SIG-M5 treated with dmso at 0.1 percent for 504 hours (cell line): ENCODE data around the gene CIPC.

ENCODE experiments used
- DNase-seq: peaks from one replicate; lab custom pipeline; 2025; ENCODE audit not compliant: unreplicated experiment; lab: John Stamatoyannopoulos, UW

The CIPC gene

DNA sequence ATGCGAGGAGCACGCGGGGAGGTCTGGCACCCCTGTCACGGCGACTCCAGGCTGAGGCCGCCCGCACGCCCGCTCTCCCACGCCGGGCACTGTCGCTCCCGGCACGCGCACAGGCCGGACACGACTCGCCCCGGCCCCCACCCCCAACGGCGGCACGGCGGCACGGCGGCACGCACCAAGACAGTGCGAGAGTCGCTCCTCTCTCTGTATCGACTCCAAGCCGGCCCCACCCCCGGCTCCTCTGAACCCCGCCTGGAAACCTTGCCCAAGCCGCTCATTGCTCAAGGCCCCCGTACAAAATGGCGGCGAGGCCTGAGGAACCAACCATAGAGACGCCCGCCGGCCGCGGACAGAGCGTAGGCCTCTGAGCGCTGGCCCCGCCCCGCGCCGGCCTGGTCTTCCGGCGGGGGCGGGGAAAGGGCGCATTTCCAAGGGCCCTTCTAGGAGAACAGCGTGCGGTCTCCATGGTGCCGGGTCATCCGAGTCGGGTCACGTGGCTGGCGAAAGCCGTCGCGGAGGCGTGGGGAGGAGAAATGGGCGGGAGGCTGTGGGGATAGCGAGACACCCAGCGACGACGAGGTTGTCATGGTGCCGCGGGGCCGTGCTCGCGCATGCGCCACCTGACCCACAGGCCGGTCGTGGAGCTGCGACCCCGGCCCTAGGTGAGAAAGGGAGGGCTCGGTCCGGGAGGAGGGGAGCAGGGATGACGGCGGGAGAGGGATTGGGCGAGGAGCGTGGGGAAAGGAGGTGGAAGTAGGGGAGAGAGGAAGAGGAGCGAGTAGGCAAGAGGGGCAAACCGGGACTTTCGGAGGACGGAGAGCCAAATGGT, at the start of gene CIPC:
Gene CIPC (plus strand): TSS at position 559 of the 829 bp plus-strand sequence. CDS start 7,451 bp downstream, outside the sequence.
- peak; percentile 98 for DNase-seq

GRCh38 chr14:77051116-77051515, 46.9 kb upstream of the CIPC start:
- DNase-seq, result no peak

DNA sequence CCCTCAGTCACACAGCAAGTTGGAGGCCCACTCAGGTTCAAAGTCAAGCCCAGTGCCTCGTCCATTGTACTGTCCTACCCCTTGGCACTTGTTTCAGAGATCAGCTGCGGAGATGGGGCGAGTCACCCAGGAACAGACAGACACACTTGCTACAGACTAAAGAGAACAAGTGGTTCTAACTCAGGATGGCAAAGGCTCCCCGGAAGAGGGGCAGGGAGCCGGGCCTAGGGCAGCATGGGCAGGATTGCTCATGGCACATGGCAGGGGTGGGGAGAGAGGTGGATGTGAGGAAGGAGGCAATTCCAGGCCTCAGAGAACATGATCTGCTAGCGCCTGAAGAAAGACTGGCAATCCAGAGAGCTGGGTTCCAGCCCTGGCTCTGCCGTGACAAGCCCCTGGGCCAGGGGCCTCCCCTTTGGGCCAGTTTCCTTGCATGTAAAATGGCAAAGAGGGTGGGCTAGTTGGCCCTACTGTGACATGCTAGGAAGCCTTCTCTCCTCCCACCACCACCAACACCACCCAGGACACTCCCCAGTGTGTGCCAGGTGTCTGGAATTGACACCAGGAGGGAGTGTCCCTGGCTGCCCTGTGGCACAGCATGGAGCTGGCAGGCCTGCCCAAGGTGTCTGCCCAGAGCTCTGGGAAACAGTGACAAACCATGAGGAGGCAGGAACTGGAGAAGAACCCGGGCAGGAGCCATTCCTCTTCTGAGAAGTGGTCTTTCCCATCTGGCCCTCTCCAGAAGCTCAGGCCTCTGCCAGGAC, 45.6 kb upstream of the CIPC start:
- no peak for DNase-seq

DNA sequence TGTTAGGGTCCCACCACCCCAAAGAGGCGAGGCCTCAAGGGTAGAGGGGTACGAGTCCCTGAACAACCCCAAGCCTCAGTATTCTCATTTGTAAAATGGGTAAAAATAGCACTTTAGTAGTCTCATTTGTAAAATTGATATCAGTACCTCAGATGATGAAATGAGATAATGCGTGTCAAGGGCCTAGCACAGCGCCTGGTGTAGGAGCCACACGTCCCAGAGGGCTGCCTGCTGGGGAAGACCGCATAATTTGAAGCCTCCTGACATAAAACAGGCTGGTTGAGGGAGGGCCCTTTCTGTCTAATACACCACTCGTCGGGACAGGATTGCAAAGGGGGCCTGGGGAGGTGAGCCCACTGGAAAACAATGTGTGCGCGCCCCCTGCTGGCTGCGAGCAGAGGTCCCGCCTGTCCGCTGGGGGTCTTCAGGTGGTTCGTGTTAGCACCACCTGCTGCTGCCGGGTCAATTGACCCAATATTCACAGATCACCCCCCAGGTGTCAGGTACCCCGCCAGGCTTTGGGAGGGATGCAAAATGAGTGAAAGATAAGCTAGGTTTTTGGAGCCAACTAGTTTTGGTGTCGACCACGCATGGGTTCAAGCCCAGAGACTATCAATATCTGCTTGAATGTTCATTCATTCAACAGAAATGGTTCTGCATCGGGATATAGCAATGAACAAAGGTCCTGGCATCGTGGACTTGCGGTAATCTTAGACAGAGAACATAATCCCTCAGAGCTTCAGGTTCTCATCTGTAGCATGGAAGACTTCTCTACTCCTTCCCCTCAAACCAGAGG, 44.8 kb upstream of the CIPC start:
- DNase-seq, result peak; percentile 42

DNA sequence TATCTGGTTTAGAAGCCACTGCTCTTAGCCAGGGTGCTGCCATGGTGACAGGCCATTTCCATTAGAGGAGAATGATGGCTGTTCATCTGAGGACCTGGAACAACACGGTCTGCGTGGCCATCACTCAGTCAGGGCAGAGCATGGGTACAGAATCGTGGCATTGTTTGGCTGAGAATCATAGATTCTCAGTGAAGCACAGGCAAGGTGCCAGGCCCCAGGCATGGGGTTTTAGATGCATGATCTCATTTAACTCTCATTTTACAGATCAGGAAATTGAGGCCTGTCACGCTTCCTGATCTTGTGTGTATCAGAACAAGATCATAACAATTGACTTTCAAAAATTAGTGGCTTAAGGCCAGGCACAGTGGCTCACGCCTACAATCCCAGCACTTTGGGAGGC, 42.8 kb upstream of the CIPC start:
- no peak for DNase-seq

GRCh38 chr14:77055981-77056380, 42.1 kb upstream of the CIPC start:
- DNase-seq, result no peak

- DNase-seq, result no peak
Observed at GRCh38 chr14:77058117-77058516, 39.9 kb upstream of the CIPC start.

- DNase-seq, result no peak
Observed at GRCh38 chr14:77058785-77059184, 39.3 kb upstream of the CIPC start.

DNA sequence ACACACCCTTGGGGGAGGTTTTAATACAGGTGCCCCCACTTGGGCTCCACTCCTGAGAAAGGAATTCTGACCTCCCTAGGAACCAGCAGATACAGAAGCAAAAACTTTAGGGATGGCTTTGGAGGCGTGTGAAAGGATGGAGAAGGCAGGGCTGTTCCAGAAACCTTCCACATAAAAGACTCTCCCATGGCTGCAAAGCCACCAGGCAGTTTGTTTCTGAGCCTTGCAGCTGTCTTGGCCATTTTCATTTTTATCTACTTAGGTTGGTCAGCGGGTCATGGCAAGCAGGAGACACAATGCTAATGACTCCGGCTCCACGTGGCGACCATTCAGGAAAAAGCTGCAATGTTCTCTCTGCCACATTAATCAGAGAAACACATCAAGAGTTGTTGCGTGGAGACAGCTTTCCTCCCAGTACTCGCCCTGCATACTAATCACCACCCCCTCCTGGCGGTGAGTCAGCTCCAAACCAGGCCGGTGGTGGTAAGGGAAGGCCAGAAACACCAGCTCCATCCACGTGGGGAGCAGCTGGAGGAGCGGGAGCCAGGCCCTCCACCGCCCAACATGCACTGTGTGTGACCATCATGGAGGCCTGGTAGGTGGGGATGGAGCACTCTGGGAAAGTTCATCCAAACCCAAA, 38.7 kb upstream of the CIPC start:
- peak; percentile 48 for DNase-seq

- no peak for DNase-seq
Observed at GRCh38 chr14:77061630-77062257, 36.3 kb upstream of the CIPC start.

DNA sequence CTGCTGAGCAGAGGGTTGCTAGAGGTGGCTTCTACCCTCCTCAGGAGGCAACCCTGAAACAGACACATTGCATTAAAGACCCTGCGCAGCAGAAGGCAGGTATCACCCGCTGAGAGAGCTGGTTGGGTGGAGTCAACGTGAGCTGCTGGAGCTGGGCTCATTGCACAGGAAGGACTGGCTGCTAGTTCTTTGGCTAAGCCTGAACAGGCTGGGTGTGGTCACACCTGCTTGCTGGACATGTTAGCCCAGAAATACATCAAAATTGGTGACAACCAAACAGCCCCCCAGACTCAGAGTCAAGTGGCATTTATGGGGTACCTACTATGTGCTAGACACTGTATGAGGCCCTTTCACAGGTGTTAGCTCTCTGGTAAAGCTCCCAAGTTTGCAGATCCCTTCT, 35.8 kb upstream of the CIPC start:
- DNase-seq, result no peak

- no peak for DNase-seq
Observed at GRCh38 chr14:77063571-77064171, 34.4 kb upstream of the CIPC start.

GRCh38 chr14:77064521-77065178, 33.4 kb upstream of the CIPC start:
- no peak for DNase-seq

- DNase-seq, result no peak
Observed at GRCh38 chr14:77065851-77066577, 32.0 kb upstream of the CIPC start.

DNA sequence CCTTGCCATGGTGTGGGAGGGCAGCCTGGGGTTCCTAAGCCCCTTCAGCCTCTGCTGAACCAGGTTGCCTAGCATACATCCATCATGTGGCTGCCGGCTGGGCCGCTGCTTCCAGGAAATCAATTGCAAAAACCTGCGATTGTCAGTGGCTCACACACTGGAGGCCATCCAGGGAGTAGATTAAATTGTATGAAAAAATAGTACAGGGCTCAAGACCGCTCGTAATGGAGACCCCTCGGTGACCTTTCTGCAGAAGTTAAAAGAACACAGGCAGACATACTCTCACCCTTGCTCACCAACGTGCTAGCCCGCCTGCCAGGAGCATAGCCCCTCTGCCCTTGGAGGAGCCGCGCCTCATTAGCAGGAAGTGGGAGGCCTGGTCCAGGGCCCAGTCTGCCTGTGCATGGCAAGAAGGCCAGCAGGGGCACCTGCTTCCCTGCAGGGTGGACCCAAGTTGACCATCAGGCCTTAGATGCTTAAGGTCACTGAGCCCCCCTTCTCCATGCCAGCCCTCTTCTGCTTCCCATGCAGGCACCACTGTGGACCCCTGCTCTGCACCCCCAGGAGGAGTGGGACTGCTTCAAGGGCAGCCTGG, 31.4 kb upstream of the CIPC start:
- no peak for DNase-seq

DNA sequence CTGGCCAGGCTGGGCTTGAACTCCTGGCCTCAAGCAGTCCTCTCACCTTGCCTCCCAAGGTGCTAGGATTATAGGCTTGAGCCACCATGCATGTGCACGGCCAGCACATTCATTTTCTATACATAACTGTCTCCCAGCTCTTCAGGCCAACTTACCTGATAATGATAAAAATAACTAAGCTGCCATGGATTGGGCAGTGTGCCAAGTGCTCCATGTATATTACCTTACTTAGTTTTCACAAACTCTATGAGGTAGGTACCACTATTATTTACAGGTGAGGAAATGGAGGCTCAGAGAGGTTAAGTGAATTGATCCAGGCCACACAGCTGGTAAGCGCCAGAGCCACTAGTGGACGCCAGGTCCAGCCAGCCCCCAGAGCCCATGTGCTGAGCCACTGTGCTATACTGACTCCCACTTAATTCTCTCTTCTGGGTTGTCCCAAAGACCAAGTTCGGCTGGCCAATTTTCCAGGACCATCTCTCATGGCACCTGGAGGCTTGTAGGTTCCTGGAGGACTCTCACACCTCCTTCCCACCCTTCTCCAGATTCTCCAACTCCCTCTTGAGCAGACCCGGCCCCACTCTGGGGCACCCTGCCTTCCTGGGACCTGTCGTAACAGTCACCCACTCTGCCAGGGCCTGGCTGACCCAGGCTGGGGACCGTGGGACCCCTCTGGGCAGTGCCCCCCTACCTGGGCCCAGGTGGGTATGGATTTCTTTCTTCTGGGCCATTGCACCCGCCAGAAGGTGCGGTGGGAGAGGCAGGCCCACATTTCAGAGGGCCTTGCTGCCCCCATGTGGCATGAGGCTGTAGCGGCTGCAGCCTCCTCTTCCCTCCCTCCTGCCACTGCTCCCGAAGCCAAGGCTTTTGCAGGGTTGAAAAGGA, 30.2 kb upstream of the CIPC start:
- DNase-seq, result peak; percentile 24

GRCh38 chr14:77068517-77069200, 29.4 kb upstream of the CIPC start:
- no peak for DNase-seq
